Measurements from ENCODE around the gene DENND1C. TPM values are rescaled to one million over a fixed set of nuclear protein-coding genes. Genes with fewer than 3 reads are reported as not detected.

The DENND1C gene
- total RNA-seq, 1 experiment from 2014 or later, result not detected

GRCh38 chr19:6450166-6450565 is 31.4 kb downstream of the DENND1C start:
- DNase-seq (no peak), ATAC-seq (no peak)
- intact Hi-C loops (cut with micrococcal nuclease), result no loop called here
- H3K36me3 ChIP-seq (ENCODE audit: low read depth, low read length), result peaks cover 16% of the 10 kb centered on the region
- no peaks in the 10 kb centered on the region for H3F3A ChIP-seq (ENCODE audit: low read length, unreplicated experiment)
- H3K79me2 ChIP-seq (ENCODE audit: low read length), result no peaks in the 10 kb centered on the region
- H3K27ac ChIP-seq (ENCODE audit: low read length), result no peak overlapping the region
- H3K9ac ChIP-seq (ENCODE audit: low read length), result no peak overlapping the region
- no peaks in the 10 kb centered on the region for H3K9me3 ChIP-seq (ENCODE audit: low read length)
- ChIA-PET POLR2A (ENCODE audit: unreplicated experiment) (no interaction called here), CTCF (no interaction called here)
- H3K4me1 ChIP-seq (ENCODE audit: insufficient read depth, low read length), result no peaks in the 10 kb centered on the region
- BruUV-seq (replicated peaks), result no TSS peak
- H4K20me1 ChIP-seq (ENCODE audit: low read length), result no peaks in the 10 kb centered on the region
- H3K9me2 ChIP-seq (replicated peaks; ENCODE audit: low read length), result no peaks in the 10 kb centered on the region
- no peak overlapping the region for H3K4me2 ChIP-seq (ENCODE audit: low read length)
- no peaks in the 10 kb centered on the region for H3K27me3 ChIP-seq (ENCODE audit: low read length)
- H2AFZ ChIP-seq (ENCODE audit: low read length), result no peak overlapping the region
- TF ChIP-seq EZH2 (IDR thresholded peaks at IDR 0.05; ENCODE audit: low read length, unreplicated experiment) (no peak), EZH2phosphoT487 (IDR thresholded peaks at IDR 0.05; ENCODE audit: borderline replicate concordance, low read length) (no peak), CTCF (conservative IDR thresholded peaks at IDR 0.05; ENCODE audit: low read depth, low read length) (no peak)
- H3K4me3 ChIP-seq (ENCODE audit: low read length), result no peak overlapping the region

- H3K4me2 ChIP-seq (ENCODE audit: low read length), result no peak overlapping the region
- no peak overlapping the region for H3K27ac ChIP-seq (ENCODE audit: low read length)
- ChIA-PET POLR2A (ENCODE audit: unreplicated experiment) (no interaction called here), CTCF (no interaction called here)
- ATAC-seq (no peak), DNase-seq (no peak)
- no peak overlapping the region for H2AFZ ChIP-seq (ENCODE audit: low read length)
- intact Hi-C loops (cut with micrococcal nuclease), result no loop called here
- H4K20me1 ChIP-seq (ENCODE audit: low read length), result no peaks in the 10 kb centered on the region
- H3K4me1 ChIP-seq (ENCODE audit: insufficient read depth, low read length), result no peaks in the 10 kb centered on the region
- no peaks in the 10 kb centered on the region for H3K27me3 ChIP-seq (ENCODE audit: low read length)
- no peak overlapping the region for H3K4me3 ChIP-seq (ENCODE audit: low read length)
- H3K9me2 ChIP-seq (replicated peaks; ENCODE audit: low read length), result no peaks in the 10 kb centered on the region
- H3K36me3 ChIP-seq (ENCODE audit: low read depth, low read length), result no peaks in the 10 kb centered on the region
- no TSS peak for BruUV-seq (replicated peaks)
- no peak overlapping the region for H3K9ac ChIP-seq (ENCODE audit: low read length)
- no peaks in the 10 kb centered on the region for H3F3A ChIP-seq (ENCODE audit: low read length, unreplicated experiment)
- TF ChIP-seq EZH2phosphoT487 (IDR thresholded peaks at IDR 0.05; ENCODE audit: borderline replicate concordance, low read length), result no peak
- no peak for TF ChIP-seq CTCF (conservative IDR thresholded peaks at IDR 0.05; ENCODE audit: low read depth, low read length)
- no peak for TF ChIP-seq EZH2 (IDR thresholded peaks at IDR 0.05; ENCODE audit: low read length, unreplicated experiment)
- H3K79me2 ChIP-seq (ENCODE audit: low read length), result no peaks in the 10 kb centered on the region
- no peaks in the 10 kb centered on the region for H3K9me3 ChIP-seq (ENCODE audit: low read length)
Observed at GRCh38 chr19:6448045-6448444, 33.5 kb downstream of the DENND1C start.

- no peaks in the 10 kb centered on the region for H3K79me2 ChIP-seq (ENCODE audit: low read length)
- H3K36me3 ChIP-seq (ENCODE audit: low read depth, low read length), result no peaks in the 10 kb centered on the region
- H3K4me3 ChIP-seq (ENCODE audit: low read length), result no peak overlapping the region
- TF ChIP-seq EZH2phosphoT487 (IDR thresholded peaks at IDR 0.05; ENCODE audit: borderline replicate concordance, low read length) (no peak), EZH2 (IDR thresholded peaks at IDR 0.05; ENCODE audit: low read length, unreplicated experiment) (no peak), CTCF (conservative IDR thresholded peaks at IDR 0.05; ENCODE audit: low read depth, low read length) (no peak)
- CTCF ChIA-PET, result no interaction called here
- BruUV-seq (replicated peaks), result no TSS peak
- ATAC-seq (no peak), DNase-seq (no peak)
- H3K4me1 ChIP-seq (ENCODE audit: insufficient read depth, low read length), result no peaks in the 10 kb centered on the region
- H3F3A ChIP-seq (ENCODE audit: low read length, unreplicated experiment), result no peaks in the 10 kb centered on the region
- H4K20me1 ChIP-seq (ENCODE audit: low read length), result no peaks in the 10 kb centered on the region
- H3K9me3 ChIP-seq (ENCODE audit: low read length), result no peaks in the 10 kb centered on the region
- H3K4me2 ChIP-seq (ENCODE audit: low read length), result no peak overlapping the region
- intact Hi-C loops (cut with micrococcal nuclease), result no loop called here
- no peaks in the 10 kb centered on the region for H3K27me3 ChIP-seq (ENCODE audit: low read length)
- no peak overlapping the region for H3K27ac ChIP-seq (ENCODE audit: low read length)
- H2AFZ ChIP-seq (ENCODE audit: low read length), result no peak overlapping the region
- no peak overlapping the region for H3K9ac ChIP-seq (ENCODE audit: low read length)
- H3K9me2 ChIP-seq (replicated peaks; ENCODE audit: low read length), result no peaks in the 10 kb centered on the region
- POLR2A ChIA-PET (ENCODE audit: unreplicated experiment), result no interaction called here
Observed at GRCh38 chr19:6446452-6446851, 35.1 kb downstream of the DENND1C start.
